HEK293T (cell line): ENCODE data around the gene FTO.

Source experiments
- CTCF ChIA-PET: fragments of 350-600 bp; formaldehyde crosslinking; extraction: SDS; loops from one replicate; lab custom pipeline; 2021; ENCODE audit warnings: antibody characterized with exemption, inconsistent platforms; lab: Yijun Ruan, JAX
- POLR2A ChIA-PET: fragments of 350-600 bp; formaldehyde crosslinking; extraction: SDS; loops from one replicate; lab custom pipeline; 2020; ENCODE audit warnings: antibody characterized with exemption, inconsistent platforms; lab: Yijun Ruan, JAX
- DNase-seq: peaks from one replicate; pipeline ENCODE4 v3.0.0; 2012; ENCODE audit warnings: mixed read lengths; ENCODE audit errors: extremely low spot score
- ARNT ChIP-seq: fragments of 450-650 bp; IDR thresholded peaks from 2 replicates; pipeline ENCODE4 v1.6.1; 2017; ENCODE audit warnings: mild to moderate bottlenecking
- BHLHE40 ChIP-seq: fragments of 450-650 bp; IDR thresholded peaks from 2 replicates; pipeline ENCODE4 v1.6.1; 2016; ENCODE audit warnings: mild to moderate bottlenecking, moderate library complexity, borderline replicate concordance
- CTBP1 ChIP-seq: fragments of 450-650 bp; IDR thresholded peaks from 2 replicates; pipeline ENCODE4 v1.6.1; 2016; ENCODE audit warnings: borderline replicate concordance
- ELF4 ChIP-seq: fragments of 450-650 bp; IDR thresholded peaks from 2 replicates; pipeline ENCODE4 v1.6.1; 2017; ENCODE audit warnings: antibody characterized with exemption
- FOXA1 ChIP-seq: fragments of 450-650 bp; IDR thresholded peaks from 2 replicates; pipeline ENCODE4 v1.6.1; 2016; ENCODE audit warnings: mild to moderate bottlenecking
- FOXK2 ChIP-seq: fragments of 450-650 bp; IDR thresholded peaks from 2 replicates; pipeline ENCODE4 v1.6.1; 2016; ENCODE audit warnings: mild to moderate bottlenecking
- FOXM1 ChIP-seq: fragments of 450-650 bp; IDR thresholded peaks from 2 replicates; pipeline ENCODE4 v1.6.1; 2017; ENCODE audit warnings: mild to moderate bottlenecking, borderline replicate concordance
- HDGF ChIP-seq: fragments of 450-650 bp; IDR thresholded peaks from 2 replicates; pipeline ENCODE4 v1.6.1; 2017; ENCODE audit warnings: antibody characterized with exemption, borderline replicate concordance
- L3MBTL2 ChIP-seq: fragments of 450-650 bp; conservative IDR thresholded peaks from 2 replicates; pipeline ENCODE4 v1.6.1; 2016; ENCODE audit warnings: mild to moderate bottlenecking
- LEF1 ChIP-seq: fragments of 450-650 bp; IDR thresholded peaks from 2 replicates; pipeline ENCODE4 v1.6.1; 2017; ENCODE audit warnings: mild to moderate bottlenecking, borderline replicate concordance
- NFRKB ChIP-seq: fragments of 450-650 bp; IDR thresholded peaks from 2 replicates; pipeline ENCODE4 v1.6.1; 2016; ENCODE audit warnings: mild to moderate bottlenecking, moderate library complexity
- SP1 ChIP-seq: fragments of 450-650 bp; IDR thresholded peaks from 2 replicates; pipeline ENCODE4 v1.6.1; 2017
- SUZ12 ChIP-seq: fragments of 450-650 bp; IDR thresholded peaks from 2 replicates; pipeline ENCODE4 v1.6.1; 2016; ENCODE audit warnings: mild to moderate bottlenecking
- TARDBP ChIP-seq: fragments of 450-650 bp; IDR thresholded peaks from 2 replicates; pipeline ENCODE4 v1.6.1; 2016
- ZNF384 ChIP-seq: fragments of 450-650 bp; IDR thresholded peaks from 2 replicates; pipeline ENCODE4 v1.6.1; 2016
- TF ChIP-seq, protein P1 (sequence below): fragments of 450-650 bp; IDR thresholded peaks from 2 replicates; pipeline ENCODE4 v1.6.1; 2016

FTO gene

DNA sequence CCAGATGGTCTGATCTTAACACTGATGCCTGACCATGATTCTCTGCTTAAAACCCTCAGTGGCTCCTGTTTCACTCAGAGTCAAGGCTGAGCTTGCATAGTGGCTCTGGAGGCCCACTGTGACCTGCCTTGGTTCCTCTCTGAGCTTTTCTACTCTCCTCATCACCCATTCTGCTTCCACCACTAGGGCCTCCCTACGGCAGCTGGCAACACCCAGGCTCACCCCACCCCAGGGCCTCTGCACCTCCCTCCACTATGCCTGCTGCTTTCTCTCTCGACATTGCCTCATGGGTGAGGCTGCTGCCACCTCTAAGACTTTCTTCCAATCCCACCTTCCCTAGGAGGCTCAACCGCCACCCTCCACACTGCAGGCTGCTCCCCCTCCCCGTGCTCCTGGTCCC, 455.0 kb downstream of the FTO start:
- CTCF ChIA-PET = no interaction called here
- no peak for DNase-seq
- no peak for TF ChIP-seq ELF4
- TF ChIP-seq, protein P1, sequence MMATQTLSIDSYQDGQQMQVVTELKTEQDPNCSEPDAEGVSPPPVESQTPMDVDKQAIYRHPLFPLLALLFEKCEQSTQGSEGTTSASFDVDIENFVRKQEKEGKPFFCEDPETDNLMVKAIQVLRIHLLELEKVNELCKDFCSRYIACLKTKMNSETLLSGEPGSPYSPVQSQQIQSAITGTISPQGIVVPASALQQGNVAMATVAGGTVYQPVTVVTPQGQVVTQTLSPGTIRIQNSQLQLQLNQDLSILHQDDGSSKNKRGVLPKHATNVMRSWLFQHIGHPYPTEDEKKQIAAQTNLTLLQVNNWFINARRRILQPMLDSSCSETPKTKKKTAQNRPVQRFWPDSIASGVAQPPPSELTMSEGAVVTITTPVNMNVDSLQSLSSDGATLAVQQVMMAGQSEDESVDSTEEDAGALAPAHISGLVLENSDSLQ = no peak
- TF ChIP-seq CTBP1 = no peak
- no peak for TF ChIP-seq TARDBP
- no peak for TF ChIP-seq HDGF
- no peak for TF ChIP-seq LEF1
- no peak for TF ChIP-seq ZNF384
- no peak for TF ChIP-seq L3MBTL2
- POLR2A ChIA-PET = no interaction called here

DNA sequence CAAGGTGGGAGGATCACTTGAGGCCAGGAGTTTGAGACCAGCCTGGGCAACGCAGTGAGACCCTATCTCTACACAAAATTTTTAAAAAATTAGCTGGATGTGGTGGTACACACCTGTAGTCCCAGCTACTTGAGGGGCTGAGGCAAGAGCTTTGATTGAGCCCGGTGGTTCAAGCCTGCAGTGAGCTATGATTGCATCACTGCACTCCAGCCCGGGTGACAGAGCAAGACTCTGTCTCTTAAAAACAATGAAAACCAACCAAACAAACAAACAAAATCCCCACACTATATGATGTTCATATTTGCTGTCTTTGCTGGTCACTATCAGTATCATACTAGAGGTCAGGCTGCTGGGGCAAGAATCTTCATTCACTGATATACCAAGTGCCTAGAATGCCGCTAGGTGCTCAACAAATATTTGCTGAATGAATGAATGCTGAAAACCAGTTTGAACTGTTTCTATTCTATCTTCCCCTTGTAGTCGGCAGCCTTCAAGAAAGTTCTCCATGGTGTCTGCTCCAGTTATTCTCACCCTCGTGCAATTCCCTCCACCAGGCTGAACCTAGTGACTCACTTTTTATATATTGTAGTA, 455.6 kb downstream of the FTO start:
- TF ChIP-seq HDGF = no peak
- no peak for TF ChIP-seq BHLHE40
- TF ChIP-seq CTBP1 = no peak
- DNase-seq = no peak
- ChIA-PET CTCF (no interaction called here), POLR2A (no interaction called here)

DNA sequence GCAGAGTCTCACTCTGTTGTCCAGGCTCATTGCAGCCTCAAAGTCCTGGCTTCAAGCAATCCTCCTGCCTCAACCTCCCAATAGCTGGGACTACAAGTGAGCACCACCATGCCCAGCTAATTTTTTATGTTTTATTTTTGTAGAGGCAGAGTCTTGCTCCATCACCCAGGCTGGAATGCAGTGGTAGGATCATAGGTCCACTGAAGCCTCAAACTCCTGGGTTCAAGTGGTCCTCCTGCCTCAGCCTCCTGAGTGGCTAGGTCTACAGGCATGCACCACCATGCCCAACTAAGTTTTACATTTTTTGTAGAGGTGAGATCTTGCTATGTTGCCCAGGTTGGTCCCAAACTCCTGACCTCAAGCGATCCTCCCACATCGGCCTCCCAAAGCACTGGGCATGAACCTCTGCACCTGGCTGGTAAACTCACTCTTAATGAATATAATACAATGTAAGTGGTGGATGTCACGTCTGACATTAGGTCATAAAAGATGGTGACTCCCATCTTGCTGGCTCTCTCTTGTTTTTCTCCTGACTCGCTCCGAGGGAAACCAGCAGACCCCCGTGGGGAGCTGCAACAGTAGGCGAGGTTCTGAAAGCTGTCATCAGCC, 456.4 kb downstream of the FTO start:
- no peak for TF ChIP-seq BHLHE40
- TF ChIP-seq HDGF = no peak
- TF ChIP-seq TARDBP = no peak
- no peak for DNase-seq
- POLR2A ChIA-PET = no interaction called here
- CTCF ChIA-PET = no interaction called here

DNA sequence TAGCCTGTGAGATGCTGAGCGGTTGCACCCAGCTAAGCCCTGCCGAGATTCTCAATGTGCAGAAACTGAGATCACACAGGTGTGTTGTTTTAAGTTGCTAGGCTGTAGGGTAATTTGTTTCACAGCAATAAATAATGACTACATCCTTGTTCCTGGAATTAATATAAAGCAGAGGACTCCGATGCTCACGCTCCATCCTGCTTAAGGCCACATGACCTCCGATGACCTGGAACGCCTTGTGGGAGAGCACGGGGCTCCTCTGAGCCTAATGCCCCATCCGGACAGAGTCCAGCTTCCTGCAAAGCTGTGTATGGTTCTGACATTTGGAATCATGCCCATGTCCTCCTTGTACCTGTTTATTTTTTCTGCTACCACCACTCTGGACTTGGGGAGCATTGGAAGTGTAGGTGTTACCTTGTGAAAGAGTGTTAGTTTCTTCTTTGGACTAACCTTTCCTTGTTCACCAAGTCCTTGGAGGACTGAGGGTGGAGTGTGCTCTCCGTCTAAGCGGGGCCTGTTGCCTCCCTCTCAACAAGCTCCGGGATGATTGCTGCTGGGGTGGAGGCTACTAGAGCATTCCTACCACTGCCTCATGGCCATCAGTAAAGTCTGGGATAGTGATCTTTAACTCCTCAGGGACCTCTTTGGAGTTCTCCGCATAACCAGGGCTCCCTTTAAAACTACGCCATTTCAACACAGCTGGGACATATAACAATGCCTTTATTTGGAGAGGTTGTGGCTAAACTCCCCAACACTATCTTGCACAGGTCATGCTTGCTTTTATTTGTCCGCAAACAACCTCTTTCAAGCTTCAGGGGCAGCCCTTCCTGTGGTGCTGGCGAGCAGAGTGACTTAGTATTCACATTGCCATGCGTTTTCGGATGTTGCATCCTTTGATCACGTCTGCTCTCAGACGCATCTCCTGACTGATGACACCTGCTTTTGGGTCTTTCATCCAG, 457.3 kb downstream of the FTO start:
- no peak for DNase-seq
- TF ChIP-seq ZNF384 (no peak), SUZ12 (no peak), L3MBTL2 (no peak), HDGF (no peak), CTBP1 (no peak)
- POLR2A ChIA-PET = no interaction called here
- CTCF ChIA-PET = no interaction called here

DNA sequence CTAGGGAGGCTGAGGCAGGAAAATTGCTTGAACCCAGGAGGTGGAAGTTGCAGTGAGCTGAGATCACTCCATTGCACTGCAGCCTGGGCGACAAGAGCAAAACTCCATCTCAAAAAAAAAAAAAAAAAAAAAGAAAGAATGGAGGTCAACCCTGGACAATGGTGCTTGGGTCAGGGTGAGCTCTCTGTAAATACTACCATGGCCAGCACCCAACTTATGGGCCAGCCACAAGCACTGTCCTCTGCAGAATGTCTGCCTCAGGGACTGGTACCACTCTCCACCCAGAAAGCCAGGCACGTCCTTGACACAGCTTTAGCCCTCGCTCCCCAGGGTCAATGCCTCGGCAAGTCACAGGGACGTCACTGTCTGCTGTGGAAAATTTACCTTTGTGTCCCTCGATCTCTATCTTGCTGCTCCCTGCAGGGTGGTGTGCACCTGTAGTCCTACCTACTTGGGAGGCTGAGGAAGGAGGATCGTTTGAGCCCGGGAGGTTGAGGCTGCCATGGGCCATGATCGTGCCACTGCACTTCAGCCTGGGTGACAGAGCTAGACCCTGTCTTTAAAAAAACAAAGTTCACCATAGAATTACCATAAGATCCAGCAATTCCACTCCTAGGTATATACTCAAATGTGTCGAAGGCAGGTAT, 459.4 kb downstream of the FTO start:
- no peak for TF ChIP-seq SUZ12
- TF ChIP-seq LEF1 = no peak
- no peak for TF ChIP-seq ARNT
- no peak for TF ChIP-seq TARDBP
- TF ChIP-seq HDGF = no peak
- TF ChIP-seq ELF4 = no peak
- no peak for TF ChIP-seq SP1
- no peak for TF ChIP-seq BHLHE40
- TF ChIP-seq, protein P1 = no peak
- TF ChIP-seq ZNF384 = no peak
- TF ChIP-seq CTBP1 = no peak
- no peak for TF ChIP-seq FOXM1
- TF ChIP-seq L3MBTL2 = no peak
- TF ChIP-seq NFRKB = no peak
- TF ChIP-seq FOXK2 = no peak
- no peak for TF ChIP-seq FOXA1
- ChIA-PET CTCF (no interaction called here), POLR2A (no interaction called here)

DNA sequence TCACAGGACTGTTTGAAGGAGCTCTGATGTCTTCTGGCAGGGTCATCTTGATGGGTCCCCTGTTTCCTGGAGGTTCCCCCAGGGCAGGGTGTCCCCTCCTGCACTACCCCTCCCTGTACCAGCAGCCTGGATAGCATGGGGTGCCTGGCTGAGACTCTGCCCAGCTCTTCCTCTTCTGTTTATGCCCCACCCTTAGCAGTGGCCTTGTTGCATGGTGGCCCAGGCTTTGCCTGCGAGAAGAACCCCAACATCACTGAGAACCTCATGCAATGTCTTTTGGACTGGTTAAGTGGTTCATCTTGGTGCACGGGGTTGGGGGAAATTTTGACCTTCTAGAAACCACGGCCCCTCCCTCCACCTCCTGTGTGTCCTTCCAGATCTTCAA, 460.8 kb downstream of the FTO start:
- DNase-seq = no peak
- POLR2A ChIA-PET = no interaction called here
- TF ChIP-seq, protein P1 = no peak
- TF ChIP-seq NFRKB (no peak), SP1 (no peak), BHLHE40 (no peak)
- CTCF ChIA-PET = no interaction called here

More for the DNA sequence above, 459.4 kb downstream of the FTO start:
- DNase-seq = no peak
